Right renal cortex interstitium (tissue), 3 donors: ENCODE measurements around the gene TMEM217. TPM values are rescaled to one million over a fixed set of nuclear protein-coding genes. Genes with fewer than 3 reads are reported as not detected.
A peak's percentile ranks its signal among the peaks of the same experiment; 100 is the strongest.

Experiments used
- DNase-seq, 3 donors: peaks; one replicate each; pipeline ENCODE4 v3.0.0-alpha.2; 2013; ENCODE audit warnings: low read depth in 3 of 3, low spot score in 2 of 3
- polyA plus RNA-seq, 3 donors: library from polyadenylated mRNA; unstranded; fragments of 120-200 nt; gene quantifications; one replicate each; pipeline ENCODE4 v1.2.1, GENCODE V29; 2013; ENCODE audit not compliant: insufficient read length in 3 of 3

The TMEM217 gene
- polyA plus RNA-seq, 3 donors: 1.6 TPM

GRCh38 chr6:37170273-37171200 lies 87.4 kb downstream of the TMEM217 start:
- DNase-seq: no peak

GRCh38 chr6:37169496-37170272 lies 88.3 kb downstream of the TMEM217 start, which contains the start of gene PIM1:
Gene PIM1 (plus strand): TSS chr6:37170152. CDS start chr6:37170576, 424 bp downstream.
- peak; percentile 75 to 95 (median 95) for DNase-seq

- no peak for DNase-seq
These were observed 89.0 kb downstream of the TMEM217 start for GRCh38 chr6:37168811-37169495.

- DNase-seq: no peak
These were observed 89.7 kb downstream of the TMEM217 start for GRCh38 chr6:37168163-37168758.

- DNase-seq: no peak
These were observed 95.2 kb downstream of the TMEM217 start for GRCh38 chr6:37162740-37163139.

Other genes with a start within 250 kb of the TMEM217 start
- gene PIM1, start 88.0 kb downstream of the TMEM217 start, polyA plus RNA-seq: 10 to 100 TPM; 21.0 to 24.9 (median 22.9) TPM
- gene TBC1D22B, start 372 bp downstream of the TMEM217 start, polyA plus RNA-seq: 10 to 100 TPM; 14.3 to 14.6 (median 14.4) TPM
- 10 to 100 TPM; 29.0 to 33.8 (median 30.7) TPM for gene RNF8, start 95.8 kb upstream of the TMEM217 start, polyA plus RNA-seq
- gene CMTR1, start 175.1 kb upstream of the TMEM217 start, polyA plus RNA-seq: 10 to 100 TPM; 44.0 to 47.1 (median 46.6) TPM
- 10 to 100 TPM; 24.8 to 32.6 (median 31.1) TPM for gene CCDC167, start 241.7 kb upstream of the TMEM217 start, polyA plus RNA-seq